Progenitor cell of endocrine pancreas (in vitro differentiated cells): ENCODE measurements around the gene RUNX2. TPM values are rescaled to one million over a fixed set of nuclear protein-coding genes. Genes with fewer than 3 reads are reported as not detected.

Experiments used
- DNase-seq: peaks from one replicate; pipeline ENCODE4 v3.0.0; 2021; ENCODE audit warnings: low spot score; ENCODE audit not compliant: unreplicated experiment
- H3K27ac Mint-ChIP-seq: 2 replicates; pipeline ENCODE4 v1.8.0; 2021; ENCODE audit warnings: mild to moderate bottlenecking, moderate library complexity, mixed read lengths
- H3K27me3 Mint-ChIP-seq: 2 replicates; pipeline ENCODE4 v1.8.0; 2021; ENCODE audit warnings: mixed read lengths
- H3K36me3 Mint-ChIP-seq: 2 replicates; pipeline ENCODE4 v1.8.0; 2022; ENCODE audit warnings: mixed read lengths; ENCODE audit not compliant: insufficient read depth
- H3K4me1 Mint-ChIP-seq: 2 replicates; pipeline ENCODE4 v1.8.0; 2021; ENCODE audit warnings: low read depth, mixed read lengths
- H3K4me3 Mint-ChIP-seq: 2 replicates; pipeline ENCODE4 v1.8.0; 2021; ENCODE audit warnings: low read depth, mild to moderate bottlenecking, moderate library complexity, mixed read lengths
- H3K9me3 Mint-ChIP-seq: 2 replicates; pipeline ENCODE4 v1.8.0; 2021; ENCODE audit warnings: low read depth, mixed read lengths
- total RNA-seq: library from RNA; stranded (reverse); gene quantifications from 2 replicates; pipeline ENCODE4 v1.2.1, GENCODE V29; 2021
- TF ChIP-seq, protein P1 (sequence below): fragments of 200-600 bp; sonication (generic); IDR thresholded peaks from one replicate; pipeline ENCODE4 v1.5.0; 2021; ENCODE audit warnings: antibody characterized with exemption, mild to moderate bottlenecking; ENCODE audit not compliant: unreplicated experiment

The RUNX2 gene
- total RNA-seq, 1 donor from 2014 or later = 0.46 TPM

DNA sequence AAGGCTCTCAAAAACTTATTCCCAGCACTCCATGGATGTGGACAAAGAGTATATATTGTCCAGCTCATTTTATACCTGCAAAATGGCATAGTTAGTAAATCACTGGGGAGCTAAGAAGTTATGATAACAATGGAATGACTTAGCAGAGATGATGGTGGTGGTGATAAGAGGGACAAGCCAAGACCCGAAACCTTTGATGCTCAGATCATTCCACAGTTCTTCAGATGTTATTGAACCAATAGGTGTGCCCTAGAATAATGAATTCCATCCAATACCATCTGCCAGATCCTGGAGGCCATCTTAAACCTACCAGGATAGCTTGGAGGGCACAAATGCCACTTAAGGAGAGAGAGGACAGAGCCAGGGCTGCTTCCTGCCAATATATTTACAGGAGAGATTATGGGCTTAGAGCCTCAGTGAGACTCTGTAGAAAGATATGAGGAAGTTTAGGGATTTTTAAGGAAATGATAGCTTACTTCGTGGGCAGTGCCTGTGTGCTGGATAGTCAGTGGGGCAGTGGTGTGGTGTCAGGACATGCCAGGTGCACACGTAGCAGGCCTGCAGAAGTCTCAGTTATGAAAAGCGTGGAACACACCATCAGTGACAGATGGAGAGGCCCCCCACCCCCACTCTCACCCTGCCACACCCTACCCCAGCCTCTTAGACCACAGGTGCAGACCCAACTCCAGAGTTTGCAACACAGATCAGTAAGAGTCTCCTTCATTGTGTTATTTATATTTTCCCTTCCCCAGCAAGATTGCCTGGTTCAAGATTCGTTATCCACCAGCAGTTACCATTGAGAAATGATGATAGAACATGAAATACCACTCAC is 259.3 kb downstream of the RUNX2 start:
- TF ChIP-seq, protein P1, sequence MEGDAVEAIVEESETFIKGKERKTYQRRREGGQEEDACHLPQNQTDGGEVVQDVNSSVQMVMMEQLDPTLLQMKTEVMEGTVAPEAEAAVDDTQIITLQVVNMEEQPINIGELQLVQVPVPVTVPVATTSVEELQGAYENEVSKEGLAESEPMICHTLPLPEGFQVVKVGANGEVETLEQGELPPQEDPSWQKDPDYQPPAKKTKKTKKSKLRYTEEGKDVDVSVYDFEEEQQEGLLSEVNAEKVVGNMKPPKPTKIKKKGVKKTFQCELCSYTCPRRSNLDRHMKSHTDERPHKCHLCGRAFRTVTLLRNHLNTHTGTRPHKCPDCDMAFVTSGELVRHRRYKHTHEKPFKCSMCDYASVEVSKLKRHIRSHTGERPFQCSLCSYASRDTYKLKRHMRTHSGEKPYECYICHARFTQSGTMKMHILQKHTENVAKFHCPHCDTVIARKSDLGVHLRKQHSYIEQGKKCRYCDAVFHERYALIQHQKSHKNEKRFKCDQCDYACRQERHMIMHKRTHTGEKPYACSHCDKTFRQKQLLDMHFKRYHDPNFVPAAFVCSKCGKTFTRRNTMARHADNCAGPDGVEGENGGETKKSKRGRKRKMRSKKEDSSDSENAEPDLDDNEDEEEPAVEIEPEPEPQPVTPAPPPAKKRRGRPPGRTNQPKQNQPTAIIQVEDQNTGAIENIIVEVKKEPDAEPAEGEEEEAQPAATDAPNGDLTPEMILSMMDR = no peak
- DNase-seq = no peak
- Mint-ChIP-seq H3K36me3 (no peaks in the 10 kb centered on the region), H3K4me3 (no peak overlapping the region), H3K4me1 (peaks cover 35% of the 10 kb centered on the region), H3K9me3 (peaks cover 4% of the 10 kb centered on the region), H3K27me3 (no peaks in the 10 kb centered on the region), H3K27ac (no peak overlapping the region)

DNA sequence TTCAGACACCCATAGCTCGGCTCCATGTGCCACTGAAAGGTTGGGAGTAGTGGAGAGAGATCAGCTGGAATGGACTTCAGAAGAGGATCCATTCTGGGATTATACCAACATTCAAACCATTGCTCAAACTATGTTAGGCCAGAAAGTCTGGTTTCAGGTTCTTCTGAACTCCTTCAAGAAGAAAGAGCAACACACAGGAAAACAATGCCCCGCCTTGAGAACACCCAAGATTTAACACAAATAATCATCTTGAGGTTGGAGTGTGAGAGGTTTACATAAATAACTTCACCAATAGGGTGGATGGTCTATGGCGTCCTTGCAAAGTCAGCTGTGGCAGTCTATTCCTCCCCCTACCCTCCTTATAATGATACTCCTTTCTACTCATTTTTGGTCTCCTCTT is 261.2 kb downstream of the RUNX2 start:
- H3K36me3 Mint-ChIP-seq = no peaks in the 10 kb centered on the region
- no peak overlapping the region for H3K4me3 Mint-ChIP-seq
- H3K27me3 Mint-ChIP-seq = no peaks in the 10 kb centered on the region
- DNase-seq = no peak
- TF ChIP-seq, protein P1 = no peak
- peak overlapping the region; percentile 30 for H3K27ac Mint-ChIP-seq
- H3K9me3 Mint-ChIP-seq = no peaks in the 10 kb centered on the region
- H3K4me1 Mint-ChIP-seq = peaks cover 38% of the 10 kb centered on the region

DNA sequence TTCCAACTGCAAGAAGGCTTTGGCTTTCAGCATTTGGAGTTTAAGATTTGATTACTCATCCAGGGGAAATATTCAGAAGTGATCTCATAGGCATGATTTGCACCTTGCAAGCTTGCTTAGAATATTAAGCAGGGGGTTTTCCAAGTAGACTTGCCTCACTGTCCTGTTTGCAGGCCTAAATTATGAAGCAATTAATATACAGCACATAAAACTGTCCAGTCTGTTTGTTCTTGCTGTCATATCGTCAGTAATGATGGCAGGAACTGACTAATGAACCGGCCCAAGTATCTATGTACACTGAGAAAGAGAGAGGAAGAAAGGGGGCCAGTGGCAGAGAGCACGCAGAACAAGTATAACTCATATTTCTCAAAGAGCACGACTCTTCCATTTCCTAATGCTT is 262.1 kb downstream of the RUNX2 start:
- Mint-ChIP-seq H3K27me3 (no peaks in the 10 kb centered on the region), H3K36me3 (no peaks in the 10 kb centered on the region), H3K4me1 (peaks cover 38% of the 10 kb centered on the region), H3K9me3 (no peaks in the 10 kb centered on the region), H3K27ac (peak overlapping the region; percentile 75), H3K4me3 (peak overlapping the region; percentile 6)
- TF ChIP-seq, protein P1 = no peak
- no peak for DNase-seq

- Mint-ChIP-seq H3K9me3 (no peaks in the 10 kb centered on the region), H3K36me3 (no peaks in the 10 kb centered on the region), H3K27me3 (peaks cover 3% of the 10 kb centered on the region), H3K4me3 (no peak overlapping the region), H3K4me1 (peaks cover 40% of the 10 kb centered on the region), H3K27ac (peak overlapping the region; percentile 75)
- TF ChIP-seq, protein P1 = no peak
- no peak for DNase-seq
Observed at GRCh38 chr6:45590696-45591184, 262.6 kb downstream of the RUNX2 start.

DNA sequence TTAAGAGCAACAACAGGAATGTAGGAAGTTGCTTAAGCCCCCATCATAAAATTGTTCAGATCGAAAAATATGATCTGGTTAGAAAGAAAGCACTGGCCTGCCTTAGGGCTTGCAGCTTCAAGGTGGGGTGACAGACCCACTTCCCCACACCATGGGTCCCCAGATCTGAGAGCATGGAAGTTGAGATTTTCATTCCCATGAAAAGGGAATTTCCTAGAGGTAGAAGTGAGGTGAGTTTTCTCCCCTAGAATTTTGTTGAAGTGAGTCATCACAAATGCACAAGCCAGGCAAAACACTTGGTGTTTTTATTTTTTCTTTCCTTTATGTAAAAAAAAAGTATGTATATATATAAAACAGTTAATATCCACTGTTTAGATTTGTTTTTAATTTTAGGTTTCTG is 263.2 kb downstream of the RUNX2 start:
- Mint-ChIP-seq H3K4me1 (peaks cover 40% of the 10 kb centered on the region), H3K4me3 (no peak overlapping the region), H3K9me3 (no peaks in the 10 kb centered on the region), H3K27me3 (peaks cover 3% of the 10 kb centered on the region), H3K36me3 (no peaks in the 10 kb centered on the region), H3K27ac (peak overlapping the region; percentile 39)
- TF ChIP-seq, protein P1 = no peak
- no peak for DNase-seq
